ENCODE results near the gene JAM3. TPM values are rescaled to one million over a fixed set of nuclear protein-coding genes. Genes with fewer than 3 reads are reported as not detected.

The JAM3 gene
- total RNA-seq, 1 experiment from 2014 or later: 36.5 TPM

- Histone ChIP-seq H4K8ac (replicated peaks; ENCODE audit: insufficient read length, low read depth, low read length) (no peak overlapping the region), H3K23ac (ENCODE audit: insufficient read length, low read depth, low read length) (no peak overlapping the region), H3K18ac (ENCODE audit: insufficient read length, low read depth, low read length) (no peak overlapping the region), H3K79me1 (ENCODE audit: insufficient read depth, low read depth, low read length, poor library complexity, severe bottlenecking) (no peaks in the 10 kb centered on the region), H3K23me2 (ENCODE audit: insufficient read length, low read depth, low read length, poor library complexity, severe bottlenecking) (peaks cover 10% of the 10 kb centered on the region), H3K4ac (ENCODE audit: low read depth, low read length) (no peak overlapping the region), H3K9ac (ENCODE audit: extremely low read depth, insufficient read length, low read length) (no peak overlapping the region), H3K27ac (ENCODE audit: insufficient read length, low read depth, low read length) (no peak overlapping the region), H3K27me3 (ENCODE audit: insufficient read depth, low read length) (no peaks in the 10 kb centered on the region), H2BK15ac (ENCODE audit: low read depth, low read length) (no peak overlapping the region), H3K4me2 (ENCODE audit: insufficient read depth, insufficient read length, low read length) (peak overlapping the region; percentile 51), H2BK12ac (ENCODE audit: insufficient read length, low read depth, low read length) (no peak overlapping the region), H2AFZ (ENCODE audit: low read length) (no peak overlapping the region), H2AK5ac (ENCODE audit: insufficient read length, low read length) (no peak overlapping the region), H2BK5ac (ENCODE audit: insufficient read length, low read length) (no peak overlapping the region), H3K14ac (ENCODE audit: insufficient read depth, low read length) (no peak overlapping the region), H4K91ac (ENCODE audit: insufficient read length, low read depth, low read length) (no peak overlapping the region), H2BK120ac (ENCODE audit: low read depth, low read length, poor library complexity, severe bottlenecking) (no peak overlapping the region), H4K20me1 (ENCODE audit: control insufficient read depth, insufficient read depth, insufficient read length) (no peaks in the 10 kb centered on the region), H3T11ph (ENCODE audit: low read length) (no peak overlapping the region), H3K79me2 (ENCODE audit: insufficient read depth, low read length) (no peaks in the 10 kb centered on the region), H3K9me3 (ENCODE audit: control insufficient read depth, low read depth, low read length) (no peaks in the 10 kb centered on the region), H4K5ac (ENCODE audit: insufficient read length, low read depth, low read length) (no peak overlapping the region), H2BK20ac (ENCODE audit: low read depth, low read length, poor library complexity, severe bottlenecking) (no peak overlapping the region), H3K4me1 (ENCODE audit: insufficient read depth, low read length) (peaks cover 5% of the 10 kb centered on the region; the same call in 1 of the 2 replicates), H3K56ac (ENCODE audit: insufficient read length, low read depth, low read length) (no peak overlapping the region)
- Mint-ChIP-seq H3K9me3 (no peaks in the 10 kb centered on the region), H3K27ac (peak overlapping the region in 2 of 3 experiments; percentile 39 to 93; a peak in 3 of 7 replicates), H3K4me1 (peaks cover 34 to 58% of the 10 kb centered on the region in 2 experiments), H3K36me3 (ENCODE audit: insufficient read depth in 1 of 3, low read depth in 3 of 3) (peaks cover 0 to 6% (median 2%) of the 10 kb centered on the region in 3 experiments; a peak in 5 of 7 replicates), H3K27me3 (ENCODE audit: low read depth) (peaks cover 19% of the 10 kb centered on the region), H3K4me3 (peak overlapping the region; percentile 71 to 90)
- TF ChIP-seq, protein P1, sequence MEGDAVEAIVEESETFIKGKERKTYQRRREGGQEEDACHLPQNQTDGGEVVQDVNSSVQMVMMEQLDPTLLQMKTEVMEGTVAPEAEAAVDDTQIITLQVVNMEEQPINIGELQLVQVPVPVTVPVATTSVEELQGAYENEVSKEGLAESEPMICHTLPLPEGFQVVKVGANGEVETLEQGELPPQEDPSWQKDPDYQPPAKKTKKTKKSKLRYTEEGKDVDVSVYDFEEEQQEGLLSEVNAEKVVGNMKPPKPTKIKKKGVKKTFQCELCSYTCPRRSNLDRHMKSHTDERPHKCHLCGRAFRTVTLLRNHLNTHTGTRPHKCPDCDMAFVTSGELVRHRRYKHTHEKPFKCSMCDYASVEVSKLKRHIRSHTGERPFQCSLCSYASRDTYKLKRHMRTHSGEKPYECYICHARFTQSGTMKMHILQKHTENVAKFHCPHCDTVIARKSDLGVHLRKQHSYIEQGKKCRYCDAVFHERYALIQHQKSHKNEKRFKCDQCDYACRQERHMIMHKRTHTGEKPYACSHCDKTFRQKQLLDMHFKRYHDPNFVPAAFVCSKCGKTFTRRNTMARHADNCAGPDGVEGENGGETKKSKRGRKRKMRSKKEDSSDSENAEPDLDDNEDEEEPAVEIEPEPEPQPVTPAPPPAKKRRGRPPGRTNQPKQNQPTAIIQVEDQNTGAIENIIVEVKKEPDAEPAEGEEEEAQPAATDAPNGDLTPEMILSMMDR (conservative IDR thresholded peaks at IDR 0.05): no peak
- WGBS (ENCODE audit: extremely low coverage, insufficient read length, low lambda C conversion rate): no CpG with 5 or more reads among the region's 34 CpGs
- DNase-seq: peak; percentile 62
Observed at GRCh38 chr11:134036492-134037045, 32.3 kb upstream of the JAM3 start.

All from H9 (cell line).